CD4-positive, alpha-beta T cell (primary cell): ENCODE measurements around the gene CLDN6. TPM values are rescaled to one million over a fixed set of nuclear protein-coding genes. Genes with fewer than 3 reads are reported as not detected.
A peak's percentile ranks its signal among the peaks of the same experiment; 100 is the strongest.

ENCODE experiments used
- ATAC-seq: fragments of 200-7000 bp; cut with Tn5 transposase; one replicate; pipeline ENCODE4 v1.10.0; 2022; ENCODE audit warnings: mild to moderate bottlenecking; ENCODE audit not compliant: poor library complexity
- CTCF ChIA-PET: fragments of 350-600 bp; sonication (Branson Sonifier 250); formaldehyde crosslinking; loops from one replicate; lab custom pipeline; 2021; ENCODE audit warnings: antibody characterized with exemption, inconsistent platforms; lab: Charles Lee
- POLR2A ChIA-PET: fragments of 350-600 bp; sonication (Branson Sonifier 250); formaldehyde crosslinking; loops from one replicate; lab custom pipeline; 2021; ENCODE audit warnings: antibody characterized with exemption, inconsistent platforms; lab: Charles Lee
- DNase-seq, 14 experiments: peaks; one replicate each; pipeline ENCODE4 v3.0.0-alpha.2; 2013 to 2020; ENCODE audit warnings: mixed read lengths in 2 of 14
- H3K27ac ChIP-seq, 2 donors: one replicate each; pipeline versions ENCODE4 v1.5.1 to v1.7.0; 2013; ENCODE audit warnings: low read length in 2 of 2, low read depth in 1 of 2, mild to moderate bottlenecking in 1 of 2
- H3K27me3 ChIP-seq, 2 experiments: 1 replicate in 1 of 2; 2 replicates in 1 of 2; pipeline versions ENCODE4 v1.6.1 to v1.7.0; 2013; ENCODE audit warnings: low read length in 2 of 2, control low read depth in 1 of 2, mild to moderate bottlenecking in 1 of 2, moderate library complexity in 1 of 2; ENCODE audit not compliant: insufficient read depth in 2 of 2, control insufficient read depth in 1 of 2
- H3K36me3 ChIP-seq: one replicate; pipeline ENCODE4 v1.6.1; 2013; ENCODE audit warnings: low read length, control low read depth; ENCODE audit not compliant: insufficient read depth
- H3K4me1 ChIP-seq: one replicate; pipeline ENCODE4 v1.6.1; 2013; ENCODE audit warnings: low read length, control low read depth; ENCODE audit not compliant: insufficient read depth
- H3K4me3 ChIP-seq: one replicate; pipeline ENCODE4 v1.5.1; 2013; ENCODE audit warnings: mild to moderate bottlenecking, low read length, moderate library complexity
- H3K9me3 ChIP-seq, 2 experiments: 1 replicate in 1 of 2; 2 replicates in 1 of 2; pipeline versions ENCODE4 v1.6.1 to v1.7.0; 2013; ENCODE audit warnings: low read length in 2 of 2, mild to moderate bottlenecking in 2 of 2, control low read depth in 1 of 2, moderate library complexity in 1 of 2; ENCODE audit not compliant: control insufficient read depth in 1 of 2, insufficient read depth in 1 of 2
- H3K27ac Mint-ChIP-seq: one replicate; pipeline ENCODE4 v1.8.0; 2020; ENCODE audit warnings: mixed read lengths
- H3K27me3 Mint-ChIP-seq: one replicate; pipeline ENCODE4 v1.8.0; 2021; ENCODE audit warnings: mixed read lengths
- H3K36me3 Mint-ChIP-seq: one replicate; pipeline ENCODE4 v1.8.0; 2021; ENCODE audit warnings: low read depth, mixed read lengths
- H3K4me1 Mint-ChIP-seq: one replicate; pipeline ENCODE4 v1.8.0; 2021; ENCODE audit warnings: low read depth, mixed read lengths
- H3K4me3 Mint-ChIP-seq: one replicate; pipeline ENCODE4 v1.8.0; 2020; ENCODE audit warnings: mild to moderate bottlenecking, mixed read lengths
- H3K9me3 Mint-ChIP-seq: one replicate; pipeline ENCODE4 v1.8.0; 2020; ENCODE audit warnings: mixed read lengths
- CTCF ChIP-seq: fragments of 200-600 bp; IDR thresholded peaks from one replicate; pipeline ENCODE4 v1.8.0; 2022; ENCODE audit warnings: antibody characterized with exemption, mild to moderate bottlenecking
- intact Hi-C, 2 experiments: fragments of 100-400 bp; cut with DNase I in 1 of 2; cut with micrococcal nuclease in 1 of 2; formaldehyde crosslinking; loops; one replicate each; pipeline versions ENCODE4 v1.15.1 to v1.9.0; 2023 to 2025; cut with DNase I, micrococcal nuclease
- total RNA-seq, 174 experiments: library from RNA in 2 of 174; stranded (reverse) in 2 of 174; gene quantifications; one replicate each; pipeline ENCODE4 v1.2.3 and lab custom pipeline; 2021 to 2026

Gene CLDN6
- total RNA-seq, 2 experiments from 2014 or later = not detected

DNA sequence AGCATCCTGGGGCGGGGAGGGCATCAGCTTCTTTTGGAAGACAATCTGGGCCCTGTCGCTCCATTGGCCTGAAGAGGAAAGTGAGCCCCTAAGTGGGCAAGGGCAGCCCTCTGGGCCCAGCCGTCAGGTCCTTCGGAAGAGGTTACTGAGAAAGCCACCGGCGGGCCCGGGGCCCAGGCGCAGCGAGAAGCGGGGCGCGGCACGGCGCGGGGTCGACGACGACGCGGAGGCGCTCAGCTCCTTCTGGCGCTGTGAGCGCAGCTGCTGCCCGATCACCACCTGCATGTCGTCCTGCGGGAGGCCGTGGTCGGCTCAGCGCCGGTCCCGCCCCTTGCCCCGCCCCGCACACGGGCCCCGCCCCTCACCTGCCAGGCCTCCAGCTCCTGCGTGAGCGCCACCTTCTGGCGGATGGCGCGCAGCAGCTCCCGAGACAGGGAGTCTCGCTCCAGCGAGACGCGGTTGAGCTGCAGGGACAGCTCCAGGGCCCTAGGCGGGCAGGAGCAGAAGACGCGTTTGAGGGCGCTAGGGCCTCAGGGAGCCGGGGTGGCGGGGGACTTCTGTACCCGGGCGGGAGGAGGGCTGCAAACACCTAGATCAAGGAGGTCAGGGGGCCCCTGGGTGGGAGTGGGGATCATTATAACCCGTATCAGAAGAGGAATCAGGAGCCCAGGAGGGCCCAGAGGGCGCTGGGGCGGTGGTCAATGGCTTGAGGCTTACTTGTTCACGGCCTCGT is 10.2 kb upstream of the CLDN6 start:
- POLR2A ChIA-PET = interaction anchor here (0.9 to 4.5 kb wide), 14 partner anchors 8 to 131 kb away, joined by 3 to 24 read pairs (median 6); partner anchors contain the start of genes IL32, PKMYT1, TNFRSF12A and ZNF213

GRCh38 chr16:3027489-3027795 is 9.5 kb upstream of the CLDN6 start:
- POLR2A ChIA-PET = interaction anchor here (0.9 to 2.0 kb wide), 9 partner anchors 20 to 131 kb away, joined by 3 to 20 read pairs (median 8); partner anchors contain the start of genes IL32, PKMYT1 and ZNF213
- H3K4me1 Mint-ChIP-seq = peaks cover 42% of the 10 kb centered on the region
- H3K36me3 ChIP-seq = peaks cover 20% of the 10 kb centered on the region
- CTCF ChIA-PET = interaction anchor here (0.8 to 9.0 kb wide), 12 partner anchors 9 to 144 kb away, joined by 3 to 181 read pairs (median 4); partner anchors contain the start of genes CLDN6, FLYWCH2, PKMYT1 and ZNF213
- peaks cover 24% of the 10 kb centered on the region for H3K27me3 Mint-ChIP-seq
- peaks cover 22% of the 10 kb centered on the region for H3K36me3 Mint-ChIP-seq
- no peak overlapping the region for H3K4me3 Mint-ChIP-seq
- DNase-seq = peak in 1 of 14 experiments; percentile 46
- no peak for ATAC-seq
- H3K27ac Mint-ChIP-seq = no peak overlapping the region
- no peaks in the 10 kb centered on the region for H3K9me3 Mint-ChIP-seq
- no peak overlapping the region for H3K4me3 ChIP-seq
- no peak for TF ChIP-seq CTCF
- H3K27me3 ChIP-seq = peaks cover 18 to 30% of the 10 kb centered on the region in 2 experiments
- H3K9me3 ChIP-seq = peaks cover 0 to 4% of the 10 kb centered on the region in 2 experiments
- H3K4me1 ChIP-seq = peaks cover 63% of the 10 kb centered on the region
- intact Hi-C loops = loop anchor here in 1 of 2 experiments (10.0 kb wide), 1 partner anchor 427 kb away; no protein-coding TSS in a partner anchor
- no peak overlapping the region for H3K27ac ChIP-seq

More for the DNA sequence above, 10.2 kb upstream of the CLDN6 start:
- peaks cover 20% of the 10 kb centered on the region for H3K36me3 ChIP-seq
- H3K27ac ChIP-seq = no peak overlapping the region
- CTCF ChIA-PET = interaction anchor here (0.6 to 9.0 kb wide), 19 partner anchors 8 to 145 kb away, joined by 3 to 181 read pairs (median 4); partner anchors contain the start of genes CLDN6, FLYWCH2, IL32 and PKMYT1
- Mint-ChIP-seq H3K36me3 (peaks cover 22% of the 10 kb centered on the region), H3K4me3 (peak overlapping the region; percentile 78), H3K27me3 (peaks cover 31% of the 10 kb centered on the region), H3K27ac (no peak overlapping the region), H3K4me1 (peaks cover 35% of the 10 kb centered on the region), H3K9me3 (no peaks in the 10 kb centered on the region)
- TF ChIP-seq CTCF = peak; percentile 84
- peak; percentile 77 to 95 (median 86) for DNase-seq
- H3K9me3 ChIP-seq = peaks cover 0 to 9% of the 10 kb centered on the region in 2 experiments
- H3K27me3 ChIP-seq = peaks cover 25 to 34% of the 10 kb centered on the region in 2 experiments
- intact Hi-C loops = loop anchor here (1.0 to 10.0 kb wide), 3 partner anchors 25 to 427 kb away; no protein-coding TSS in a partner anchor
- ATAC-seq = peak; percentile 42
- peaks cover 56% of the 10 kb centered on the region for H3K4me1 ChIP-seq
- no peak overlapping the region for H3K4me3 ChIP-seq

DNA sequence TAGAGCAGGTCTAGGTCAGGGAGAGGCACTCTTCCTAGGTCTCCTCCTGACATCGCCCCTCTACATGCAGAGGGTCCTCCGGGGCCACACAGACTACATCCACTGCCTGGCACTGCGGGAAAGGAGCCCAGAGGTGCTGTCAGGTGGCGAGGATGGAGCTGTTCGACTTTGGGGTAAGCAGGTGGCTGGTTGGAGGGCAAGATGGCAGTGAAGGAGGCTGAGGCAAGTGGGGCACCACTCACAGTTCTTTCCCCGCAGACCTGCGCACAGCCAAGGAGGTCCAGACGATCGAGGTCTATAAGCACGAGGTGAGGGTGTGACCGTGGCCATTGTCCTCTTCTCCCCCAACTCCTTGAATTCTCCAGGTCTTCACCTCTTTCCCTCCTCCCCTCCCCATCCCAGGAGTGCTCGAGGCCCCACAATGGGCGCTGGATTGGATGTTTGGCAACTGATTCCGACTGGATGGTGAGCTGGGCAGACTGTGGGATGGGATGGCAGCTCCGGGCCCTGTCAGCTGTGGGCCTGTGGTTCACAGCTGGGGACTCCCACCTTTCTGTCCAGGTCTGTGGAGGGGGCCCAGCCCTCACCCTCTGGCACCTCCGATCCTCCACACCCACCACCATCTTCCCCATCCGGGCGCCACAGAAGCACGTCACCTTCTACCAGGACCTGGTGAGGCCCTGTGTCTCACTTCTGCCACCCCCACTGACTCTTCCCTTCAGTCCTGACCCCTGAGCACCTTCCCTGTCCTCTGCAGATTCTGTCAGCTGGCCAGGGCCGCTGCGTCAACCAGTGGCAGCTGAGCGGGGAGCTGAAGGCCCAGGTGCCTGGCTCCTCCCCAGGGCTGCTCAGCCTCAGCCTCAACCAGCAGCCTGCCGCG is 8.9 kb upstream of the CLDN6 start:
- peaks cover 48% of the 10 kb centered on the region for H3K4me1 Mint-ChIP-seq
- H3K27me3 ChIP-seq = peaks cover 16 to 27% of the 10 kb centered on the region in 2 experiments
- no peak overlapping the region for H3K27ac Mint-ChIP-seq
- H3K4me1 ChIP-seq = peaks cover 69% of the 10 kb centered on the region
- H3K27ac ChIP-seq = no peak overlapping the region
- POLR2A ChIA-PET = interaction anchor here (1.2 to 2.0 kb wide), 5 partner anchors 23 to 132 kb away, joined by 4 to 20 read pairs (median 8); partner anchors contain the start of gene IL32
- intact Hi-C loops = loop anchor here in 1 of 2 experiments (10.0 kb wide), 1 partner anchor 428 kb away; no protein-coding TSS in a partner anchor
- ATAC-seq = no peak
- TF ChIP-seq CTCF = no peak
- CTCF ChIA-PET = interaction anchor here (1.2 to 9.0 kb wide), 7 partner anchors 8 to 144 kb away, joined by 3 to 181 read pairs (median 4); partner anchors contain the start of genes CLDN6, FLYWCH2 and PKMYT1
- H3K27me3 Mint-ChIP-seq = peaks cover 20% of the 10 kb centered on the region
- no peaks in the 10 kb centered on the region for H3K9me3 Mint-ChIP-seq
- H3K9me3 ChIP-seq = peaks cover 0 to 4% of the 10 kb centered on the region in 2 experiments
- peaks cover 20% of the 10 kb centered on the region for H3K36me3 ChIP-seq
- no peak overlapping the region for H3K4me3 Mint-ChIP-seq
- H3K36me3 Mint-ChIP-seq = peaks cover 22% of the 10 kb centered on the region
- DNase-seq = peak in 1 of 14 experiments; percentile 30
- H3K4me3 ChIP-seq = no peak overlapping the region
